B cell (primary cell): ENCODE results near the gene AMZ1. TPM values are rescaled to one million over a fixed set of nuclear protein-coding genes. Genes with fewer than 3 reads are reported as not detected.

Experiments used
- ATAC-seq: fragments of 200-7000 bp; cut with Tn5 transposase; one replicate; pipeline ENCODE4 v1.10.0; 2021; ENCODE audit warnings: low read depth, mild to moderate bottlenecking, moderate number of reproducible peaks, moderate library complexity
- CTCF ChIA-PET: fragments of 350-600 bp; sonication (Branson Sonifier 250); formaldehyde crosslinking; loops from one replicate; lab custom pipeline; 2021; ENCODE audit warnings: antibody characterized with exemption, inconsistent platforms; lab: Charles Lee
- POLR2A ChIA-PET: fragments of 350-600 bp; sonication (Branson Sonifier 250); formaldehyde crosslinking; loops from one replicate; lab custom pipeline; 2021; ENCODE audit warnings: antibody characterized with exemption; lab: Charles Lee
- DNase-seq: peaks from one replicate; pipeline ENCODE4 v3.0.0; 2013
- H2AFZ ChIP-seq: 2 replicates; pipeline ENCODE4 v1.6.1; 2012; ENCODE audit warnings: mild to moderate bottlenecking, low read depth, low read length; ENCODE audit not compliant: insufficient read depth, poor library complexity, severe bottlenecking
- H3K27ac ChIP-seq, 2 donors: 1 replicate in 1 of 2; 2 replicates in 1 of 2; pipeline ENCODE4 v1.5.1; 2012 to 2013; ENCODE audit warnings: low read length in 2 of 2, mild to moderate bottlenecking in 2 of 2, moderate library complexity in 1 of 2
- H3K27me3 ChIP-seq, 4 experiments: fragments of 200-600 bp in 1 of 4; sonication (generic) in 1 of 4; replicated peaks in 1 of 4; 1 replicate in 2 of 4; 2 replicates in 2 of 4; pipeline versions ENCODE4 v1.6.1 to v1.7.0; 2013 to 2016; ENCODE audit warnings: low read length in 3 of 4, mild to moderate bottlenecking in 2 of 4, mixed read lengths in 1 of 4, moderate library complexity in 1 of 4; ENCODE audit not compliant: insufficient read depth in 4 of 4, control insufficient read depth in 3 of 4; ENCODE audit errors: control extremely low read depth in 1 of 4
- H3K36me3 ChIP-seq, 2 experiments: replicated peaks in 1 of 2; 1 replicate in 1 of 2; 2 replicates in 1 of 2; pipeline versions ENCODE4 v1.6.1 to v1.7.1; 2013; ENCODE audit warnings: low read length in 1 of 2; ENCODE audit not compliant: insufficient read depth in 2 of 2, control insufficient read depth in 1 of 2; ENCODE audit errors: control extremely low read depth in 1 of 2, extremely low read depth in 1 of 2
- H3K4me1 ChIP-seq, 2 donors: fragments of 200-600 bp in 1 of 2; sonication (generic) in 1 of 2; 1 replicate in 1 of 2; 2 replicates in 1 of 2; pipeline versions ENCODE4 v1.5.1 to v1.6.1; 2013 to 2017; ENCODE audit warnings: low read length in 2 of 2; ENCODE audit not compliant: control insufficient read depth in 2 of 2, insufficient read depth in 2 of 2
- H3K4me2 ChIP-seq: replicated peaks from 2 replicates; pipeline ENCODE3; 2012; ENCODE audit warnings: mild to moderate bottlenecking, low read depth, low read length; ENCODE audit not compliant: poor library complexity, severe bottlenecking
- H3K4me3 ChIP-seq, 5 experiments: fragments of 200-600 bp in 1 of 5; sonication (generic) in 1 of 5; 1 replicate in 3 of 5; 2 replicates in 2 of 5; pipeline versions ENCODE4 v1.5.1 to v1.7.0; 2011 to 2016; ENCODE audit warnings: low read length in 4 of 5, mild to moderate bottlenecking in 4 of 5, low read depth in 2 of 5, control low read depth in 1 of 5, moderate library complexity in 1 of 5; ENCODE audit not compliant: insufficient read depth in 1 of 5; ENCODE audit errors: control extremely low read depth in 1 of 5, extremely low read depth in 1 of 5
- H3K79me2 ChIP-seq: fragments of 200-600 bp; sonication (generic); one replicate; pipeline ENCODE4 v1.6.0; 2016; ENCODE audit warnings: low read length; ENCODE audit not compliant: control insufficient read depth, insufficient read depth
- H3K9ac ChIP-seq: fragments of 200-600 bp; sonication (generic); 2 replicates; pipeline ENCODE4 v1.6.1; 2017; ENCODE audit warnings: mild to moderate bottlenecking, low read length, moderate library complexity
- H3K9me3 ChIP-seq, 3 donors: one replicate each; pipeline versions ENCODE4 v1.6.1 to v1.7.1; 2013; ENCODE audit warnings: low read length in 2 of 3; ENCODE audit not compliant: control insufficient read depth in 2 of 3, insufficient read depth in 1 of 3; ENCODE audit errors: control extremely low read depth in 1 of 3
- H4K20me1 ChIP-seq: 2 replicates; pipeline ENCODE4 v1.6.0; 2012; ENCODE audit warnings: mild to moderate bottlenecking, low read length; ENCODE audit not compliant: insufficient read depth, control insufficient read depth, poor library complexity, severe bottlenecking
- H3K27ac Mint-ChIP-seq: one replicate; pipeline ENCODE4 v1.8.0; 2021; ENCODE audit warnings: mixed read lengths
- H3K27me3 Mint-ChIP-seq: one replicate; pipeline ENCODE4 v1.8.0; 2021; ENCODE audit warnings: mixed read lengths
- H3K4me1 Mint-ChIP-seq: one replicate; pipeline ENCODE4 v1.8.0; 2021; ENCODE audit warnings: mixed read lengths
- H3K4me3 Mint-ChIP-seq: one replicate; pipeline ENCODE4 v1.8.0; 2021; ENCODE audit warnings: mixed read lengths
- H3K9me3 Mint-ChIP-seq: one replicate; pipeline ENCODE4 v1.8.0; 2022; ENCODE audit warnings: mixed read lengths; ENCODE audit not compliant: insufficient read depth
- EZH2 ChIP-seq: IDR thresholded peaks from 2 replicates; pipeline ENCODE4 v1.6.1; 2012; ENCODE audit warnings: borderline replicate concordance, low read depth, mild to moderate bottlenecking, moderate library complexity, low read length; ENCODE audit not compliant: insufficient read depth, poor library complexity, severe bottlenecking
- WGBS: methylation state at CpG from one replicate; pipeline ENCODE4 v1.1.5; 2013; ENCODE audit warnings: missing lambda C conversion rate; ENCODE audit not compliant: insufficient coverage; 5-methylcytosine and 5-hydroxymethylcytosine counted together
- intact Hi-C: fragments of 100-400 bp; cut with micrococcal nuclease; formaldehyde crosslinking; loops from one replicate; pipeline ENCODE4 v1.10.0; 2022
- polyA plus RNA-seq: library from polyadenylated mRNA; depleted of rRNA; stranded (reverse); fragments of >200 nt; gene quantifications from 2 replicates; pipeline ENCODE4 v1.2.3, GENCODE V29; 2012
- total RNA-seq, 2 donors: library from RNA; stranded (reverse); fragments of 120-200 nt in 1 of 2; gene quantifications; 1 replicate in 1 of 2; 2 replicates in 1 of 2; pipeline versions ENCODE4 v1.2.3 to v1.2.4, GENCODE V29; 2013 to 2022
- TF ChIP-seq, protein P1 (sequence below): fragments of 200-600 bp; IDR thresholded peaks from one replicate; pipeline ENCODE4 v1.8.0; 2022; ENCODE audit warnings: antibody characterized with exemption, mild to moderate bottlenecking

AMZ1 gene
- total and polyA plus RNA-seq, 2 donors (not counting 1 experiment from before 2014, with no cell fraction given) = 0.73 to 13.2 TPM

DNA sequence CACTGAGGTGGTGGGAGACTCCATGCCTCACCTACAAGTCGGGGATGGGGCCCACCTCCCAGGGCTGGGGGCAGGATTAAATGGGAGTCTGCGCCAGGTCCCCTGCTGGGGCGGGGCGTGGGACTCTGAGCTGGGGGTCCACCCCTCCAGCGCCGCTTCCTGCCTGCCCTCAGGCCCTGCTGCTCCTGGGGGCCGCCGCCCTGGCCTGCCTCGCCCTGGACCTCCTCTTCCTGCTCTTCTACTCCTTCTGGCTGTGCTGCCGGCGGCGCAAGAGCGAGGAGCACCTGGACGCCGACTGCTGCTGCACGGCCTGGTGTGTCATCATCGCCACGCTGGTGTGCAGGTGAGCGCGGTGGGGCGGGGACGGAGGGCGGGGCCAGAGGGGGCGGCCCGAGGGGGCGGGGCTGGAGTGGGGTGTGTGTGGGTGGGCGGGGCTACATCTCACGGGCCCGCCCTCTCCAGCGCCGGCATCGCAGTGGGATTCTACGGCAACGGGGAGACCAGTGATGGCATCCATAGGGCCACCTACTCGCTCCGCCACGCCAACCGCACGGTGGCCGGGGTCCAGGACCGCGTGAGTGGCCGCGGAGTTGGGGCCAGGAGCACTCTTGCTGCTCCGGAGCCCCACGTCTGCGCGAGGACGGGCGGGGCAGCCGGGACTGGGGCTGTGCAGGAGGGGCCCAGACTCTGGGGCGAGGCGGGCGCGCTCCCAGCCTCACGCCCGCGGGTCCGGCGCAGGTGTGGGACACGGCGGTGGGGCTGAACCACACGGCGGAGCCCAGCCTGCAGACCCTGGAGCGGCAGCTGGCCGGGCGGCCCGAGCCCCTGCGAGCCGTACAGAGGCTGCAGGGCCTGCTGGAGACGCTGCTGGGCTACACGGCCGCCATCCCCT is 41.1 kb upstream of the AMZ1 start:
- Histone ChIP-seq H3K27me3 (no peaks in the 10 kb centered on the region), H3K9ac (no peak overlapping the region), H3K4me2 (no peak overlapping the region), H3K36me3 (peaks cover 0 to 17% of the 10 kb centered on the region in 2 experiments), H3K9me3 (no peaks in the 10 kb centered on the region), H4K20me1 (no peaks in the 10 kb centered on the region), H3K4me3 (no peak overlapping the region), H2AFZ (no peak overlapping the region), H3K27ac (no peak overlapping the region), H3K4me1 (peaks cover 27 to 39% of the 10 kb centered on the region in 2 donors), H3K79me2 (peaks cover 35% of the 10 kb centered on the region)
- TF ChIP-seq, protein P1, sequence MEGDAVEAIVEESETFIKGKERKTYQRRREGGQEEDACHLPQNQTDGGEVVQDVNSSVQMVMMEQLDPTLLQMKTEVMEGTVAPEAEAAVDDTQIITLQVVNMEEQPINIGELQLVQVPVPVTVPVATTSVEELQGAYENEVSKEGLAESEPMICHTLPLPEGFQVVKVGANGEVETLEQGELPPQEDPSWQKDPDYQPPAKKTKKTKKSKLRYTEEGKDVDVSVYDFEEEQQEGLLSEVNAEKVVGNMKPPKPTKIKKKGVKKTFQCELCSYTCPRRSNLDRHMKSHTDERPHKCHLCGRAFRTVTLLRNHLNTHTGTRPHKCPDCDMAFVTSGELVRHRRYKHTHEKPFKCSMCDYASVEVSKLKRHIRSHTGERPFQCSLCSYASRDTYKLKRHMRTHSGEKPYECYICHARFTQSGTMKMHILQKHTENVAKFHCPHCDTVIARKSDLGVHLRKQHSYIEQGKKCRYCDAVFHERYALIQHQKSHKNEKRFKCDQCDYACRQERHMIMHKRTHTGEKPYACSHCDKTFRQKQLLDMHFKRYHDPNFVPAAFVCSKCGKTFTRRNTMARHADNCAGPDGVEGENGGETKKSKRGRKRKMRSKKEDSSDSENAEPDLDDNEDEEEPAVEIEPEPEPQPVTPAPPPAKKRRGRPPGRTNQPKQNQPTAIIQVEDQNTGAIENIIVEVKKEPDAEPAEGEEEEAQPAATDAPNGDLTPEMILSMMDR = no peak
- no peak for TF ChIP-seq EZH2
- Mint-ChIP-seq H3K4me3 (no peak overlapping the region), H3K27me3 (no peaks in the 10 kb centered on the region), H3K9me3 (no peaks in the 10 kb centered on the region), H3K27ac (no peak overlapping the region), H3K4me1 (peaks cover 24% of the 10 kb centered on the region)
- no peak for ATAC-seq
- POLR2A ChIA-PET = no interaction called here
- no peak for DNase-seq
- CTCF ChIA-PET = no interaction called here
- intact Hi-C loops = no loop called here
- 96% methylated on average over 57 of the region's 73 CpGs for WGBS

DNA sequence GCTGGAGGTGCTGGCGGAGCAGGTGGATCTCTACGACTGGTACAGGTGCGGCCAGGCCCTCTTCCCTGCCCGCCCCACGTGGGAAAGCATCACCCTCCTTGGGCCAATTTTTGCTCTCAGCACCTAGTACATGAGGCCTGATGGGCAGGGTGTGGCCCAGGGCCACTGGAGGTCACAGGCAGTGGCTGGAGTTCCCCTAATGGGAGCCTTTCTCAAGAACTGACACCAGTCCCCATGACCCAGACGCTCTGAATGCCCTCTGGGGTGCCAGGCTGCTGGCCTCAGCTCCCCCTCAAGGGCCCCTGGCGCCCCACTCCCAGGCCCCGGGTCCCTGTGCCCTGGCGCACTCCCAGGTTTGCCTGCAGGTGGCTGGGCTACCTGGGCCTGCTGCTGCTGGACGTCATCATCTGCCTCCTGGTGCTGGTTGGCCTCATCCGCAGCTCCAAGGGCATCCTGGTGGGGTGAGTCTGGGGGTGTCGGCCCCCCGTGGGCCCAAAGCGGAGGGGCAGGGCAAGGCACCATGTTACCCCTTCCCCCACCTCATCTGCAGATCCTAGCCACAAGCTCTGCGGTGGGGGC is 40.3 kb upstream of the AMZ1 start:
- 95% methylated on average over 15 of the region's 15 CpGs for WGBS
- Histone ChIP-seq H3K27me3 (no peaks in the 10 kb centered on the region), H2AFZ (no peak overlapping the region), H3K4me3 (no peak overlapping the region), H3K4me2 (no peak overlapping the region), H3K36me3 (peaks cover 0 to 17% of the 10 kb centered on the region in 2 experiments), H3K79me2 (peaks cover 30% of the 10 kb centered on the region), H3K9ac (no peak overlapping the region), H3K9me3 (no peaks in the 10 kb centered on the region), H3K4me1 (peaks cover 24 to 31% of the 10 kb centered on the region in 2 donors), H3K27ac (no peak overlapping the region), H4K20me1 (no peaks in the 10 kb centered on the region)
- intact Hi-C loops = no loop called here
- TF ChIP-seq, protein P1 = no peak
- no peak for TF ChIP-seq EZH2
- no peak for DNase-seq
- POLR2A ChIA-PET = no interaction called here
- Mint-ChIP-seq H3K27ac (no peak overlapping the region), H3K4me3 (no peak overlapping the region), H3K27me3 (no peaks in the 10 kb centered on the region), H3K4me1 (peaks cover 24% of the 10 kb centered on the region), H3K9me3 (no peaks in the 10 kb centered on the region)
- CTCF ChIA-PET = no interaction called here
- ATAC-seq = no peak
